ENCODE data around the gene COA8. TPM values are rescaled to one million over a fixed set of nuclear protein-coding genes. Genes with fewer than 3 reads are reported as not detected.

COA8 gene
- total and polyA plus RNA-seq, 2 of the 4 experiments (the other 2 are of a cell fraction), result 12.2 to 21.1 TPM

GRCh38 chr14:103520657-103521437, 41.9 kb upstream of the COA8 start:
- intact Hi-C loops (cut with micrococcal nuclease) (no loop called here), dilution Hi-C loops (cut with HindIII; ENCODE audit: low sequenced_read_pairs, unreplicated experiment) (no loop called here), in situ Hi-C loops (cut with MboI; ENCODE audit: low sequenced_read_pairs) (no loop called here)
- H3K9me1 ChIP-seq (ENCODE audit: insufficient read depth, low read length), result no peaks in the 10 kb centered on the region
- ChIA-PET POLR2A (ENCODE audit: unreplicated experiment) (no interaction called here), CTCF (interaction anchor here (0.5 to 0.6 kb wide), 2 partner anchors 19 to 305 kb away, joined by 4 read pairs; no protein-coding TSS in a partner anchor)
- H2BK5ac ChIP-seq (ENCODE audit: low read depth, low read length, poor library complexity, severe bottlenecking), result no peak overlapping the region
- 4% methylated on average over 14 of the region's 66 CpGs; no CpG with 5 or more reads in 1 of the 2 experiments for WGBS, 2 experiments (ENCODE audit: extremely low coverage in 2 of 2, insufficient read length in 1 of 2)
- H2BK120ac ChIP-seq (ENCODE audit: low read depth, low read length), result no peak overlapping the region
- peak overlapping the region; percentile 89 for H2AFZ ChIP-seq (replicated peaks; ENCODE audit: low read length, poor library complexity)
- no TSS peak for BruUV-seq (replicated peaks)
- peaks cover 11% of the 10 kb centered on the region for H4K20me1 ChIP-seq (ENCODE audit: insufficient read depth, low read length)
- H2BK20ac ChIP-seq (ENCODE audit: low read depth, low read length), result no peak overlapping the region
- H3K56ac ChIP-seq (ENCODE audit: extremely low read depth, insufficient read depth, low read length), result no peak overlapping the region
- no peak overlapping the region; the same call in 1 of the 2 replicates for H4K5ac ChIP-seq (ENCODE audit: low read depth, low read length)
- no peak overlapping the region for H3K18ac ChIP-seq (ENCODE audit: low read depth, low read length)
- H4K91ac ChIP-seq (ENCODE audit: insufficient read depth, low read depth, low read length), result no peak overlapping the region
- no peak overlapping the region for H3K27ac ChIP-seq (ENCODE audit: insufficient read depth, low read length)
- peak; percentile 33 for ATAC-seq (ENCODE audit: low read depth)
- H3K23ac ChIP-seq (ENCODE audit: low read depth, low read length), result no peak overlapping the region
- H3K4ac ChIP-seq (ENCODE audit: low read depth, low read length), result peak overlapping the region; percentile 75; the same call in 1 of the 2 replicates
- no peaks in the 10 kb centered on the region for H3K9me3 ChIP-seq (ENCODE audit: control insufficient read depth, insufficient read depth, low read length)
- H3K14ac ChIP-seq (replicated peaks; ENCODE audit: low read depth, low read length), result no peak overlapping the region
- H2AK5ac ChIP-seq (ENCODE audit: low read depth, low read length), result peak overlapping the region; percentile 16; the same call in 1 of the 2 replicates
- H3K4me3 ChIP-seq (ENCODE audit: insufficient read depth, low read depth, low read length), result peak overlapping the region; percentile 59
- peaks cover 0 to 5% of the 10 kb centered on the region in 2 experiments; a peak in 1 of 4 replicates for H3K79me1 ChIP-seq (ENCODE audit: low read depth in 1 of 2, low read length in 2 of 2)
- peaks cover 15% of the 10 kb centered on the region for H3K27me3 ChIP-seq (ENCODE audit: control insufficient read depth, insufficient read depth, low read length)
- H3K9ac ChIP-seq (ENCODE audit: low read depth, low read length), result no peak overlapping the region
- peak overlapping the region; percentile 79 for H2AK9ac ChIP-seq (replicated peaks; ENCODE audit: low read depth, low read length, poor library complexity)
- H3K36me3 ChIP-seq (ENCODE audit: control insufficient read depth, insufficient read depth, low read length), result no peaks in the 10 kb centered on the region
- no peak overlapping the region for H2BK15ac ChIP-seq (ENCODE audit: low read depth, low read length)
- peak; percentile 40 for DNase-seq
- H3K4me2 ChIP-seq (ENCODE audit: low read depth, low read length), result peak overlapping the region; percentile 91
- H4K8ac ChIP-seq (ENCODE audit: low read depth in 2 of 2, low read length in 2 of 2), result peak overlapping the region in 1 of 2 experiments; percentile 67; a peak in 1 of 4 replicates
- peaks cover 18% of the 10 kb centered on the region for H3K4me1 ChIP-seq (ENCODE audit: control insufficient read depth, insufficient read depth, low read length)
- TF ChIP-seq SMC3 (IDR thresholded peaks at IDR 0.05; ENCODE audit: low read depth, low read length) (peak; percentile 42), RAD21 (IDR thresholded peaks at IDR 0.05; ENCODE audit: low read length) (peak; percentile 45), MAFK (IDR thresholded peaks at IDR 0.05; ENCODE audit: low read depth, low read length) (no peak), CEBPB (IDR thresholded peaks at IDR 0.05; ENCODE audit: low read depth, low read length) (no peak), FOS (IDR thresholded peaks at IDR 0.05; ENCODE audit: low read depth, low read length) (no peak), RCOR1 (IDR thresholded peaks at IDR 0.05; ENCODE audit: insufficient replicate concordance, low read length) (no peak), CTCF (conservative IDR thresholded peaks at IDR 0.05; ENCODE audit: low read depth, low read length) (peak; percentile 54), NFE2L2 (IDR thresholded peaks at IDR 0.05; ENCODE audit: low read depth, low read length) (no peak), USF2 (IDR thresholded peaks at IDR 0.05; ENCODE audit: low read depth, low read length) (no peak), MAZ (IDR thresholded peaks at IDR 0.05; ENCODE audit: borderline replicate concordance, low read depth, low read length) (peak; percentile 92), ELK1 (IDR thresholded peaks at IDR 0.05; ENCODE audit: borderline replicate concordance, low read depth, low read length) (no peak), MXI1 (IDR thresholded peaks at IDR 0.05; ENCODE audit: borderline replicate concordance, low read depth, low read length) (no peak), BHLHE40 (IDR thresholded peaks at IDR 0.05; ENCODE audit: low read depth, low read length) (no peak), POLR2A (IDR thresholded peaks at IDR 0.05; ENCODE audit: low read depth, low read length) (no peak)
